Gastrocnemius medialis (tissue), 4 donors: ENCODE results near the gene RNF40. TPM values are rescaled to one million over a fixed set of nuclear protein-coding genes. Genes with fewer than 3 reads are reported as not detected.

Experiments
- ATAC-seq, 2 donors: fragments of 150-250 bp; one replicate each; pipeline ENCODE4 v1.9.1; 2016
- DNase-seq, 2 donors: peaks; one replicate each; pipeline ENCODE4 v3.0.0-alpha.2; 2019
- H3K27ac ChIP-seq, 4 donors: fragments of 200-600 bp; sonication (generic); 1 replicate in 1 of 4; 2 replicates in 3 of 4; pipeline ENCODE4 v1.5.1; 2016 to 2018; ENCODE audit warnings: mild to moderate bottlenecking in 2 of 4, moderate library complexity in 1 of 4
- H3K27me3 ChIP-seq, 3 donors: fragments of 200-600 bp; sonication (generic) in 2 of 3; 1 replicate in 1 of 3; 2 replicates in 2 of 3; pipeline versions ENCODE4 v1.5.1 to v1.6.0; 2016 to 2019; ENCODE audit warnings: mild to moderate bottlenecking in 1 of 3, moderate library complexity in 1 of 3
- H3K36me3 ChIP-seq, 2 donors: fragments of 200-600 bp; sonication (generic) in 1 of 2; one replicate each; pipeline ENCODE4 v1.5.1; 2017 to 2018
- H3K4me1 ChIP-seq, 2 donors: fragments of 200-600 bp; sonication (generic) in 1 of 2; one replicate each; pipeline ENCODE4 v1.5.1; 2016 to 2017; ENCODE audit warnings: mild to moderate bottlenecking in 2 of 2
- H3K4me3 ChIP-seq, 4 donors: fragments of 200-600 bp; sonication (generic) in 3 of 4; 1 replicate in 1 of 4; 2 replicates in 3 of 4; pipeline ENCODE4 v1.5.1; 2016 to 2019; ENCODE audit warnings: mild to moderate bottlenecking in 2 of 4
- H3K9me3 ChIP-seq, 3 donors: fragments of 200-600 bp; sonication (generic) in 2 of 3; 1 replicate in 1 of 3; 2 replicates in 2 of 3; pipeline ENCODE4 v1.5.1; 2016 to 2019
- POLR2A ChIP-seq, 2 donors: fragments of 450-650 bp; IDR thresholded peaks; one replicate each; pipeline ENCODE4 v1.6.1; 2017; ENCODE audit warnings: antibody characterized with exemption in 2 of 2, mild to moderate bottlenecking in 2 of 2, moderate library complexity in 2 of 2
- in situ Hi-C, 4 donors: fragments of 200-750 bp; cut with MboI; loops; one replicate each; pipeline versions ENCODE4 v1.15.0 to v1.8.0; 2017; ENCODE audit warnings: low sequenced_read_pairs in 4 of 4
- intact Hi-C: fragments of 100-400 bp; cut with DNase I; formaldehyde crosslinking; loops from one replicate; pipeline ENCODE4 v1.15.1; 2023; ENCODE audit warnings: low total_unique reads
- total RNA-seq, 4 donors: library from RNA; depleted of rRNA; stranded (reverse); fragments of >200 nt; gene quantifications; one replicate each; pipeline versions ENCODE4 v1.1.0 to v1.2.3, GENCODE V29; 2016
- TF ChIP-seq, protein P1 (sequence below), 5 experiments: fragments of 450-650 bp in 3 of 5; fragments of 200-600 bp in 2 of 5; sonication (generic) in 2 of 5; IDR thresholded peaks in 4 of 5; conservative IDR thresholded peaks in 1 of 5; 1 replicate in 4 of 5; 2 replicates in 1 of 5; pipeline ENCODE4 v1.5.1; 2016 to 2019; ENCODE audit warnings: antibody characterized with exemption in 5 of 5, mild to moderate bottlenecking in 3 of 5, moderate library complexity in 3 of 5

Gene RNF40
- total RNA-seq, 4 donors from 2014 or later = 42.8 to 90.0 (median 57.0) TPM

DNA sequence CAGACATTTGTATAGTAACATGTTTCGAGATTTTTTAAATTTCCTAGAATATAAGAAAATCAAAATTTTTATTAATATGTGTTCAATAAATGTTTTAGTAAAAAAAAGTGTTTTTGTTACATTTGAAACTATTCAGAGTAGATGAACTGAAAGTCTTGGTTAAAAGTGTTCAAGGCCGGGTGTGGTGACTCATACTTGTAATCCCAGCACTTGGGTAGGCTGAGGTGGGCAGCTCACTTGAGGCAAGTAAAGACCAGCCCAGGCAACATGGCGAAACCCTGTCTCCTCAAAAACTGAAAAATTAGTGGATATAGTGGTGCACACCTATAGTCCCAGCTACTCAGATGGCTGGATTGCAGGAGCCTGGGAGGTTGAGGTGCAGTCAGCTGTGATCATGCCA, 30.7 kb upstream of the RNF40 start:
- Histone ChIP-seq H3K4me1 (no peaks in the 10 kb centered on the region), H3K9me3 (no peaks in the 10 kb centered on the region), H3K27ac (no peak overlapping the region), H3K27me3 (no peaks in the 10 kb centered on the region), H3K36me3 (peaks cover 9 to 78% of the 10 kb centered on the region in 2 donors), H3K4me3 (no peak overlapping the region)
- DNase-seq = no peak
- in situ Hi-C loops (no loop called here), intact Hi-C loops (no loop called here)
- TF ChIP-seq, protein P1, sequence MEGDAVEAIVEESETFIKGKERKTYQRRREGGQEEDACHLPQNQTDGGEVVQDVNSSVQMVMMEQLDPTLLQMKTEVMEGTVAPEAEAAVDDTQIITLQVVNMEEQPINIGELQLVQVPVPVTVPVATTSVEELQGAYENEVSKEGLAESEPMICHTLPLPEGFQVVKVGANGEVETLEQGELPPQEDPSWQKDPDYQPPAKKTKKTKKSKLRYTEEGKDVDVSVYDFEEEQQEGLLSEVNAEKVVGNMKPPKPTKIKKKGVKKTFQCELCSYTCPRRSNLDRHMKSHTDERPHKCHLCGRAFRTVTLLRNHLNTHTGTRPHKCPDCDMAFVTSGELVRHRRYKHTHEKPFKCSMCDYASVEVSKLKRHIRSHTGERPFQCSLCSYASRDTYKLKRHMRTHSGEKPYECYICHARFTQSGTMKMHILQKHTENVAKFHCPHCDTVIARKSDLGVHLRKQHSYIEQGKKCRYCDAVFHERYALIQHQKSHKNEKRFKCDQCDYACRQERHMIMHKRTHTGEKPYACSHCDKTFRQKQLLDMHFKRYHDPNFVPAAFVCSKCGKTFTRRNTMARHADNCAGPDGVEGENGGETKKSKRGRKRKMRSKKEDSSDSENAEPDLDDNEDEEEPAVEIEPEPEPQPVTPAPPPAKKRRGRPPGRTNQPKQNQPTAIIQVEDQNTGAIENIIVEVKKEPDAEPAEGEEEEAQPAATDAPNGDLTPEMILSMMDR (IDR thresholded peaks at IDR 0.05 in 4 of 5, conservative IDR thresholded peaks at IDR 0.05 in 1 of 5) = no peak
- no peak for TF ChIP-seq POLR2A (IDR thresholded peaks at IDR 0.05)
- ATAC-seq = no peak

DNA sequence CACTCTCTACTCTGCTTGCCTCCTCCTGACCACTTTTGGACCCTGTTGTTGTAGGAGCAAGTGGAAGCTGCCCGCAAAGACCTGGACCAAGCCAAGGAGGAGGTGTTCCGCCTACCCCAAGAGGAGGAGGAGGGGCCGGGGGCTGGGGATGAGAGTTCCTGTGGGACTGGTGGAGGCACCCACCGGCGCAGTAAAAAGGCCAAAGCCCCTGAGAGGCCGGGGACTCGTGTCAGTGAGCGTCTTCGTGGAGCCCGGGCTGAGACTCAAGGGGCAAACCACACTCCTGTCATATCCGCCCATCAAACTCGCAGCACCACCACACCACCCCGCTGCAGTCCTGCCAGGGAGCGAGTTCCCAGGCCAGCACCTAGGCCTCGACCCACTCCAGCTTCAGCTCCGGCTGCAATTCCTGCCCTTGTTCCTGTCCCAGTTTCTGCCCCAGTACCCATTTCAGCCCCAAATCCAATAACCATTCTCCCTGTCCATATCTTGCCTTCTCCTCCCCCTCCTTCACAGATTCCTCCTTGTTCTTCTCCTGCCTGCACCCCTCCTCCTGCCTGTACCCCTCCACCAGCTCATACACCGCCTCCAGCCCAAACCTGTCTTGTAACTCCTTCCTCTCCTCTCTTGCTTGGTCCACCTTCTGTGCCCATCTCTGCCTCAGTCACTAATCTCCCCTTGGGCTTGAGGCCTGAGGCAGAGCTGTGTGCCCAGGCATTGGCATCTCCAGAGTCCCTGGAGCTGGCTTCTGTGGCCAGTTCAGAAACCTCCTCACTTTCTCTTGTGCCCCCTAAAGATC, 24.9 kb upstream of the RNF40 start:
- Histone ChIP-seq H3K36me3 (peaks cover 9 to 78% of the 10 kb centered on the region in 2 donors), H3K9me3 (no peaks in the 10 kb centered on the region), H3K27me3 (no peaks in the 10 kb centered on the region), H3K4me3 (no peak overlapping the region), H3K4me1 (peaks cover 12 to 15% of the 10 kb centered on the region in 2 donors), H3K27ac (no peak overlapping the region)
- intact Hi-C loops = no loop called here
- DNase-seq (no peak), ATAC-seq (no peak)
- no peak for TF ChIP-seq POLR2A (IDR thresholded peaks at IDR 0.05)
- TF ChIP-seq, protein P1 (IDR thresholded peaks at IDR 0.05 in 4 of 5, conservative IDR thresholded peaks at IDR 0.05 in 1 of 5) = no peak
- in situ Hi-C loops = no loop called here

DNA sequence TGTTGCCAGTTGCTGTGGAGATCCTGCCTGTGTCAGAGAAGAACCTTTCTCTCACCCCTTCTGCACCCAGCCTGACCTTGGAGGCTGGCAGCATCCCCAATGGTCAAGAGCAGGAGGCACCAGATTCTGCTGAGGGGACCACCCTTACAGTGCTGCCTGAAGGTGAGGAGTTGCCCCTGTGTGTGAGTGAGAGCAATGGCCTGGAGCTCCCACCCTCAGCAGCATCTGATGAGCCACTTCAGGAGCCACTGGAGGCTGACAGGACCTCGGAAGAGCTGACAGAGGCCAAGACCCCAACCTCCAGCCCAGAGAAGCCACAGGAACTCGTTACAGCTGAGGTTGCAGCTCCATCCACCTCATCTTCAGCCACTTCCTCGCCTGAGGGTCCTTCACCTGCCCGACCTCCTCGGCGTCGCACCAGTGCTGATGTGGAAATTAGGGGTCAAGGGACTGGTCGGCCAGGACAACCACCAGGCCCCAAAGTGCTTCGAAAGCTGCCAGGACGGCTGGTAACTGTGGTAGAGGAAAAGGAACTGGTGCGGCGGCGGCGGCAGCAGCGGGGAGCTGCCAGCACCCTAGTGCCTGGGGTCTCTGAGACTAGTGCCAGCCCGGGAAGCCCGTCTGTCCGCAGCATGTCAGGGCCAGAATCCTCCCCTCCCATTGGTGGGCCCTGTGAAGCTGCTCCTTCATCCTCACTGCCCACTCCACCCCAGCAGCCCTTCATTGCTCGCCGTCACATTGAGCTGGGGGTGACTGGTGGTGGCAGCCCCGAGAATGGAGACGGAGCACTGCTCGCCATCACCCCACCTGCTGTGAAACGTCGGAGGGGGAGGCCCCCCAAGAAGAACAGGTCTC, 24.1 kb upstream of the RNF40 start:
- in situ Hi-C loops = no loop called here
- Histone ChIP-seq H3K27ac (no peak overlapping the region), H3K9me3 (no peaks in the 10 kb centered on the region), H3K4me3 (no peak overlapping the region), H3K27me3 (no peaks in the 10 kb centered on the region), H3K4me1 (peaks cover 12 to 15% of the 10 kb centered on the region in 2 donors), H3K36me3 (peaks cover 9 to 72% of the 10 kb centered on the region in 2 donors)
- intact Hi-C loops = no loop called here
- no peak for TF ChIP-seq POLR2A (IDR thresholded peaks at IDR 0.05)
- TF ChIP-seq, protein P1 (IDR thresholded peaks at IDR 0.05 in 4 of 5, conservative IDR thresholded peaks at IDR 0.05 in 1 of 5) = no peak
- DNase-seq (no peak), ATAC-seq (no peak)

DNA sequence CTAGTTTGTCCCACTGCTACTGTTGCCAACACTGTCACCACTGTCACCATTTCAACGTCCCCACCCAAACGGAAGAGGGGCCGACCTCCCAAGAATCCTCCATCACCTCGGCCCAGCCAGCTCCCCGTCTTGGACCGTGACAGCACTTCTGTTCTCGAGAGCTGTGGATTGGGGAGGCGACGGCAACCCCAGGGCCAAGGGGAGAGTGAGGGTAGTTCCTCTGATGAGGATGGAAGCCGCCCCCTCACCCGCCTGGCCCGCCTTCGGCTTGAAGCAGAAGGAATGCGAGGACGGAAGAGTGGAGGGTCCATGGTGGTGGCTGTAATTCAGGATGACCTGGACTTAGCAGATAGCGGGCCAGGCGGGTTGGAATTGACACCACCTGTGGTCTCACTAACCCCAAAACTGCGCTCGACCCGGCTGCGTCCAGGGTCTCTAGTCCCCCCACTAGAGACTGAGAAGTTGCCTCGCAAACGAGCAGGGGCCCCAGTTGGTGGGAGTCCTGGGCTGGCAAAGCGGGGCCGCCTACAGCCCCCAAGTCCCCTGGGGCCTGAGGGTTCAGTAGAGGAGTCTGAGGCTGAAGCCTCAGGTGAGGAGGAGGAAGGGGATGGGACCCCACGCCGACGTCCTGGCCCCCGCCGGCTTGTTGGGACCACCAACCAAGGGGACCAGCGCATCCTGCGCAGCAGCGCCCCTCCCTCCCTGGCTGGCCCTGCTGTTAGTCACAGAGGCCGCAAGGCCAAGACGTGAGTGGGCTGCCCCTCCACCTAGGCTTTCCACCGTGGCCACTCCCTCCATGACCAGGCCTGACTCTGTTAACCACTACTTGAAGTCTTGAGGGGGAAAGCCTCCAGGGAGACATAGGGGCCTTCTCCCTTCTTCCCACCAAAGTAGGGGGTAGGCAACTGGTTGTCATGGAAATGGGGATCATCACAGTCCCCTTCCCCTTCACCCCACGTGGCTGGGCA, 22.9 kb upstream of the RNF40 start:
- Histone ChIP-seq H3K27me3 (no peaks in the 10 kb centered on the region), H3K4me1 (peaks cover 12 to 15% of the 10 kb centered on the region in 2 donors), H3K4me3 (no peak overlapping the region), H3K36me3 (peaks cover 9 to 66% of the 10 kb centered on the region in 2 donors), H3K27ac (peak overlapping the region in 3 of 4 donors; percentile 65 to 74 (median 69)), H3K9me3 (no peaks in the 10 kb centered on the region)
- ATAC-seq (no peak), DNase-seq (no peak)
- intact Hi-C loops (no loop called here), in situ Hi-C loops (no loop called here)
- TF ChIP-seq POLR2A (IDR thresholded peaks at IDR 0.05) = no peak
- TF ChIP-seq, protein P1 (IDR thresholded peaks at IDR 0.05 in 4 of 5, conservative IDR thresholded peaks at IDR 0.05 in 1 of 5) = no peak
